Ishikawa (cell line): ENCODE data around the gene IRF8.

Source experiments
- EGR1 ChIP-seq: IDR thresholded peaks from 2 replicates; pipeline ENCODE4 v1.6.1; 2012
- FOXM1 ChIP-seq: IDR thresholded peaks from 2 replicates; pipeline ENCODE4 v1.6.1; 2012; ENCODE audit warnings: low read depth, borderline replicate concordance

DNA sequence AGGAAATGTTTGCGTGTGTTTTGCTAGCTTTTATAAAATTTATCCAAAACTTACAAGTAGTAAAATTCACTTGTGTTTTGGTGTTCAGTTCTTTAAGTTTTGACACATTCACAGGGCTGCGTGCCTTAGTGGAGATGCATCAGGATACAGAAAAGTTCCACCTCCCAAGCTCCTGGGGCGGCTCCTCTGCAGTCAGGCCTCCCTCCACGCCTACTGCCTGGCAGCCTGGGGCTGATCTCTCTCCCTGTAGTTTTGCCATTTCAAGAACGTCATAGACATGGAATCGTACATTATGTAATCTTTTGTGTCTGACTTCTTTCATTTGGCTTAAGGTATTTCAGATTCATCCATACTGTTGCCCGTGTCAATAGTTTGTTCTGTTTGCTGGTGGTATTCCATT is 27.2 kb upstream of the IRF8 start:
- TF ChIP-seq EGR1 (no peak), FOXM1 (no peak)
